Ureter (tissue), 1 donor: ENCODE data around the gene CHN1. TPM values are rescaled to one million over a fixed set of nuclear protein-coding genes. Genes with fewer than 3 reads are reported as not detected.

Experiments used
- DNase-seq: peaks from one replicate; pipeline ENCODE4 v3.0.0-alpha.2; 2020; ENCODE audit warnings: low spot score
- total RNA-seq: library from RNA; stranded (reverse); gene quantifications from one replicate; pipeline ENCODE4 v1.2.4, GENCODE V29; 2023
- donor health status: DM: yes; HTN: yes; CAD: no.

CHN1 gene
- total RNA-seq, 1 donor from 2014 or later = 13.4 TPM

DNA sequence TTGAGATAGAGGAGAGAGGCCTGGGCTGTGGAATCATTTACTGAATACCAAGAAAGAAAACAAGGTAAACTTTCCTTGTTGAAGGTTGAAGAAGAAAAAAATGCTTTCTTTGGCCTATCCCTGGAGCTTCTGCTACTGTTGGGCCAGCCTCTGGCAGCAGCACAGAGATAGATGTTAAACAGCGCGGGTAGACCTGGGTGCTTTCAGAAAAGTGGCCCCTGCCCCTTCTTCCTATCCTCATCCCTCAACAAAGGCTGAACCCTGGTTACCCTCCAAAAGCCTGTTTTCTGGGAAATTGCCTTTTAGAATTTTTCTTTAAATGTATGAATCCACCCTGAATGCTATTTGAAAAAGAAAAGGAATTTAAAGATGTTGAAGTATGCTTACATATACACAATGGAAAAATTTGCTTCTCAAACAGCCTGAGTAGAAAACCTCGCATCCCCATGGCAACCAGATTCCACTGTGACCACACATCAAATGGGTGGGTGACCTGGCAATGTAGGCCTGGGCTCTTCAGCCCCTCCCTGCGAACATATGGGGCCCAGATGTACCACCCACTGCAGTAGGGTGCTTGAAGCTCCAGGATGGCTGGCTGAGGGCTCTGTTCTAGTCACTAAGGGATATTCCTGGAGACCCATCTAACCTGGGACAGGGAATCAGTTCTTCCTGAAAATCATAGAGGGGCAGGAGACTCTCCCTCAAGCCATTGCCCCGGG, 217.5 kb downstream of the CHN1 start:
- DNase-seq = no peak

- DNase-seq = no peak
Measured at GRCh38 chr2:174786066-174786725, 219.0 kb downstream of the CHN1 start.

DNA sequence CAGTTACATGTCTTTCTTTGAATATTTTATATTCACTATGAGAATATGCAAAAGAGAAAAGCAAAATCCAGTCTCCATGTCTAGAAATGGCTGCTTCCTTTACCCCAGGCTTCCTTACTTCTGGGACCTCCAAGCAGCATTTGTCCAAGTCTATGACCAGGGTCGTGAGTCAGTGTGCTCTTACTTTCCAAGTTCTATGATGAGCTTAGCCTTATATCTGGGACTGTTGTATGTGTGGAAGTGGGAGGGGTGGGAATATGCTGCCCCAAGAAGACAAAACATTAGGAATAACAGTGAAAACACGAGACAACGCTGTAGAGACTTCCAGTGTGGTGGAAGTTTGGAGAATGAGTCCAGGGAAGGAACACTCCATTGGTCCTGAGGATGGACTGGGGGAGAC, 219.7 kb downstream of the CHN1 start:
- DNase-seq = no peak

DNA sequence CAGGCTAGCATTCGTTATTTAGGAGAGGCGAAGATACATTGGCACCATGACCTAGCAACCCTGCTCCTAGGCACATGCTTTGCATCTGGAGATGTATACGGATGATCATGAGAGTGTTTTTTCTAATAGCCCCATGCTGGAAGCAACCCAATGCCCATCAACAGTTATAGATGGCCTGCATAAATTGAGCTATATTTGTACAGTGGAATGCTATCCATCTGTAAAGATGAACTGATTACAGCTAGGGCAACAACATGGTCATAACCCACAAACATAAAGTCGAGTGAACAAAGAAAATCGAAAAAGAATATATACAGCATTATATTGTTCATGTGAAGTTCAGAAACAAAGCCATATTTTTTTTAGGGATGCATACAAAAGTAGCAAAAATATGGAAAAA, 220.3 kb downstream of the CHN1 start:
- no peak for DNase-seq

DNA sequence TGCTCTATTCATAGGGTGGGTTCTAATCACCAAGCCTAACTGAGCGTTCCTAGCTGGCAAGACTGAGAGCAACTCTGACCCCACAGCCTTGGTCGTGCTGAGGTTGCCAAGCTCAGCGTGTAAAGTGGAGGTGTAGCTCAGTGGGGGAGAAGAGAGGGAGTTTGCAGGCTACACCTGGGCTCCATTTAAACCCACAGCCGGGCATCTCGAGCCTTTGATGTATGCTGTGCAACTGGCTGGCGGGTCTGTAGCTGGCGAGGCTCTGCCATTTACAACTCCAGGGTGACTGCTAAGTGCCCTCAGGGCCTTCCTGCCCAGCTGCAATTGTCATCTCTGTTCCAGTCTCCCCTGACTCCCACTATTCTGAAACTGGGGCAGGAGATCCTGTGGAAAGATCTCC, 220.9 kb downstream of the CHN1 start:
- no peak for DNase-seq

DNA sequence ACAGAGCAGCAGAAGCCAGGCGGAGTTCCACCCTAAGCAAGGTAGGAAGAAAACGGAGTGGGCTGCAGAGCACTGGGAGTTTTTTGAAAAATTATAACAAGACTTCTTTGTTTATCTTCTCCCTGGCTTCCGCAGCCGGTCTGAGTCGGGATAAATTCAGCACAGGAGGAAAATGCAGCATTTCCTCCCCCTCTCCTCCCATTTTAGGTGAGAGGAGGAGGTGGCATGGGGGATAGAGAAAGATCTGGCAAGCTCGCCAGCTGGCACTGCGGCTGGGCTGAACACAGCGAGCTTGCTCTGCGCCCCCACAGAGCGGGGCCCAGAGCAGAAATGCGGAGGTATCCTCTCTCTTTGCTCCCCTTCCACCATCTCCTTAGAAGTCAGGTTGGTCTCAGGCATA, 223.2 kb downstream of the CHN1 start:
- DNase-seq = no peak

DNA sequence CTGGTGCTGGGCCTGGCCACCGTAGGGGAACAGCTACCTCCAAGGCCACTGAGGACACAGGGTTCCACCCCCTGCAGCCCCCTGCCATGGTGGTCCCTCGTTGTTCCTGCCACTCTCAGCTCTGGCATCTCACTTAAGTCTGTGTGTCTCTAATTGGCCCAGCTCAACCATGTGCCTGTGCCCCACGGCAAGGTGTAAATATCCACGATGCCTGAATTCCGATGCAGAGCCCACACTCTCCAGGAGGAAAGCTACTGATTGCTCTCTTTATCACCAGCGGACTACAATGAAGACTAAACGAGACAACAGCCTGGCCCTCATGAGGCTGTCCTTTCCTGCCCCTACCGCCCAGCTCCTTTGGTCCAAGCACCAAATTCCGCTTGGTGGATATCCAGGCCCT, 223.9 kb downstream of the CHN1 start:
- no peak for DNase-seq

DNA sequence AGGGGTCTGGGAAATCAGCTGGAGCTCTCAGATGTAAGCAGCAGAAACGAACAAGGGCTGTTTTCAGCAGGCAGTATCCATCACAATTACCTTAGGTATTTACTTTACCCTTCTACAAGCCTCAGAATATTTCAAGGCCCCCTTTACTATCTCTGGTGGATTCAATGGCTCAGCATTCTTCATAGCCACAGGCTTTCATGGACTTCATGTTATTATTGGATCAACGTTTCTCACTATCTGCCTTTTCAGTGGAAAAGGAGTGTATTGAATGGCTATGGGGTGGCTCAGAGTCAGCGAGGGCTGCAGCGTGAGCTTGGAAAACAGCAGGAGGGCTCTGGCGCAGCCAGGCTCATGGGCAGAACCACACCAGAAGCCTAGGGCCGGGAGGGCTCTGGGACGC, 224.3 kb downstream of the CHN1 start:
- no peak for DNase-seq

- no peak for DNase-seq
Measured at GRCh38 chr2:174780191-174780840, 224.9 kb downstream of the CHN1 start.

DNA sequence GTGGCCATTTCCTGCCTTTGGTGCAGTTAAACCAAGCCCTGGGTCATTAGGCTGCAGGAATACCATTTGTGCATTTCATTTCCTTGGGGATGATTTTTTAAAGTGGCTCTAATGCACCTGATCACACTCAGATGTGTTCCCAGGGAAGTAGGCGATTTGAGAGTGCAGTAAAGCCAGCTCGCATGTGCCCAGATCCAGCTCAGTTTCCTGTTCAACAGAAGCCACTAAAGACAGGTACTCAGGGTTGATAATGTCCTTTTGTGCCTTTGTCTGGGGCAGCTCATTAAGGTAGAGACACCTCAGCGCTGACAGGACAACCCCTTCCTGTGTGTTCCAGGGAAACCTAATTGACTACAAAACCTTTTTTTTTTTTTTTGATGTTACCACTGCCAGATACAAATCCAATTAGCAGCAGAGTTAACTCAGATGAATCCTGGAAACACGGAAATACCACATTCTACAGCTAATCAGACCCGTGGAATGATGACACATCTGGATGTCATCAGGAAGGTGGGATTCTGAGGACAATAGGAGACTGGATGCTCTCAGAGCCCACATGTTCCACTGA, 225.7 kb downstream of the CHN1 start:
- no peak for DNase-seq

GRCh38 chr2:174778085-174778981, 226.8 kb downstream of the CHN1 start:
- peak; percentile 54 for DNase-seq

DNA sequence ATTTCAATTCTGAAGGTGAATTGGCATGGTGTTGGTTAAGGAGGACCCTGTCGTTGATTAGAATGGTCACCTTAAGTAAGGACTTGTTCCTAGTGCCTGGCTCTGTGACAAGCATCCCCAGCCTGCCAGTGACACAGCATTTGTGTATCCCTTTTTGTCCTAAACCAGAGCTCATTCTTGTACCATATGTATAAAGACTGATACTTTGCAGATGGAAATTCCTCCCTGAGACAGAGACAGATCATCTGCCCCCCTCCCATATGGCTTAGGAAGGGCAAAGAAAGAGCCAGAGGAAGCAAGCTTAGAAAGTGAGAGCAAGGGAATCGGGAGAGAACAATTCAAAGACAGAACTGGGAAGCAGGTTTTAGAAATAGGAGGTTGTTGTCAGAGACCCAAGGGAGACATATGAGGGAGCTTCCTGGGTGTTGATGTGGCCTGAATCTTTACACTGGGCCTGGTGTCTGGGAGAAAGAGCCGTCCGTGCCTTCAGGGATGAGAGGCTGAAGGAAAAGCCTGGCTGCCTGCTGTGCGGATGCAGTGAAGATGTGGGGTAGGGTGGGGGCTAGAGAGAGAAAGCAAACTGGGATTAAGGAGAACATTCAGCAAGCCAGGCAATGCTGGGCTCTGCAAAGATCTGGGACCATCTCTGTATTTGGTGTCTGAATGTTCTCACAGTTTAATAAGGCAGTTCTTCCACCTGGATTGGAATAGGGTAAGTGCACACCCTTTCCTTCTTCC, 227.7 kb downstream of the CHN1 start:
- DNase-seq = no peak

GRCh38 chr2:174776675-174777074, 228.5 kb downstream of the CHN1 start:
- no peak for DNase-seq

GRCh38 chr2:174776223-174776622, 229.0 kb downstream of the CHN1 start:
- no peak for DNase-seq

GRCh38 chr2:174775571-174775980, 229.6 kb downstream of the CHN1 start:
- no peak for DNase-seq

DNA sequence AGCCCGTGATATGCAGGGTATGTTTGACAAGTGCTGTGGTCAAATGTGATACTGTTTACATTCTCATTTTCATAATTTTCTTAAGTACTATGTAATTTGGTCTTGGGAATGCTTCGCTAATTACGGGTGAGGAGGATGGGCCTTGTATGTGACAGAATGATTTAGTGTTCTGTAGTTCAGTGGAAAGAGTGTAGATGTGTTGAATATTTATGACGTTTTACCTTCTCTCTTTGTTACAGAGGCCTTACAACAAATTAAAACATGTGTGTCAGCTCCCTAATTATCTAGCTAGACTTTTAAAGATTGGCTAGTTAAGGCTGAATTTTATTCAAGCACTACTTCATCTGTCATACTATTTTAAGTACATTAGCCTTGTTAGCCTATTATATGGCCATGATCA, 230.3 kb downstream of the CHN1 start:
- DNase-seq = no peak

DNA sequence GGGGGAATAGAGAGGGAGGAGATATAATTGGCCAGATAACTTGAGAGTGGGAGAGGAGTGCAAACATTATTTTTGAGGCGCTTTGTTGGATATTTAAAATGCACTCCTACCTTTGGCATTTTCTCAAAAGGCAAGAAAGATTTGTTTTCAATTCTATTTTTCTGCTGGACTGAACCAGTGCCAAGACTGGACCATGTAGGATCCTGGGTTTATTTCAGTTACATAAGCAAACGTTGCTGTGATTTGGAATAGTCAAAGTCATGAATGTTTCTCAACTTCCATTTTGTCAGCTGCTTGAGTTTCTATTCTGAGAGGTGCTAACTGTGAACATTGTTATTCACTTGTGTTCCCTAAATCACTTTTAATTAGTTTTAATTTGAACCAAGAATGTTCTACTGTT, 232.0 kb downstream of the CHN1 start:
- DNase-seq = no peak

DNA sequence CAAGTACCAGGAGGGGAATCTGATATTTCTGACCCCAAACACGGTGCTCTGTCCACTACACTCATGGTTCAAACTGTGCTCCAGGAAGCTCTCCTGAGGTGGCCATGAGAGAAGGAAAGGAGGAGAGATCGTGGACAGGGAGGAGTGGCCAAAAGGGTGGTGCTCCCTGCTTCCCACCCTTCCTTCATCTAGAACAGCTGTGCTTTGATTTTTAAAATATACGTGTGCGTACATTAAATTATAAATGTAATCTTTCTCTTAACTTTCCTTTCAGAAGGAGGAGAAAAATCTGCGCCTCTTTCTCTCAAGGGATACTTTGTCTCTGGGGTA, 232.7 kb downstream of the CHN1 start:
- DNase-seq = no peak

- DNase-seq = peak; percentile 77
Measured at GRCh38 chr2:174771631-174772471, 233.3 kb downstream of the CHN1 start.

DNA sequence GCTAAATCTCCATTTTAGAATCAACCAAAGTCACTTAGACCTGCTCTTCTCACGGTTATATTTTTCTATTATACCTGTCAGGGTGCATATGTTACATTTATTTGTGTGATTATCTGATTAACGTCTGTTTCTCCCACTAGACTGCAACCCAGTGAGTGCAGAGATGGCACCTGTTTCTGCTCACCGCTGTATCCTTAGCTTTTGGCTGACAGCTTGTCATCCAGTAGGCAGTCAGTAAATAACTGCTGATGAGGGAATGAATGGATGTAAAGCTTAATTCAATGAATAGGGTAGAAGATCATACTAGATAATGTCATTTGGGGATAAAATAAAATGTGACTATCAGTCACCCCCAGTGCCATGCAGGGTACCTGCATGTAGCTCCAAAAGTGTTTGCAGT, 234.0 kb downstream of the CHN1 start:
- no peak for DNase-seq
